ENCODE measurements around the gene ZNF556.

ZNF556 gene

GRCh38 chr19:2867025-2867991 lies at the start of gene ZNF556:
Gene ZNF556 (plus strand): TSS chr19:2867335. CDS start chr19:2867422, 87 bp downstream.
- Mint-ChIP-seq H3K27ac (no peak within 1 kb of the TSS), H3K36me3 (ENCODE audit: low read depth) (no peaks in the 10 kb centered on the region), H3K27me3 (peaks cover 6% of the 10 kb centered on the region), H3K4me3 (no peak within 1 kb of the TSS), H3K9me3 (no peaks in the 10 kb centered on the region), H3K4me1 (ENCODE audit: low read depth) (no peaks in the 10 kb centered on the region)

GRCh38 chr19:2819540-2820111 lies 47.5 kb upstream of the ZNF556 start, which contains the start of gene ZNF554:
Gene ZNF554 (plus strand): TSS chr19:2819868. CDS start chr19:2820072, 204 bp downstream.
- Mint-ChIP-seq H3K9me3 (no peaks in the 10 kb centered on the region), H3K27ac (no peak within 1 kb of the TSS)

GRCh38 chr19:2820112-2820702 lies 46.9 kb upstream of the ZNF556 start:
- Mint-ChIP-seq H3K9me3 (no peaks in the 10 kb centered on the region), H3K4me1 (ENCODE audit: low read depth) (peaks cover 9% of the 10 kb centered on the region), H3K27me3 (no peaks in the 10 kb centered on the region), H3K27ac (no peak overlapping the region), H3K36me3 (ENCODE audit: low read depth) (peaks cover 7% of the 10 kb centered on the region), H3K4me3 (peak overlapping the region; percentile 87)

More at GRCh38 chr19:2819540-2820111, 47.5 kb upstream of the ZNF556 start, which contains the start of gene ZNF554:
- H3K4me3 Mint-ChIP-seq, result peak within 1 kb of the TSS; percentile 87
- no peaks in the 10 kb centered on the region for H3K27me3 Mint-ChIP-seq
- H3K4me1 Mint-ChIP-seq (ENCODE audit: low read depth), result peaks cover 9% of the 10 kb centered on the region
- peaks cover 4% of the 10 kb centered on the region for H3K36me3 Mint-ChIP-seq (ENCODE audit: low read depth)

GRCh38 chr19:2822846-2823245 lies 44.3 kb upstream of the ZNF556 start:
- Mint-ChIP-seq H3K4me3 (no peak overlapping the region), H3K4me1 (ENCODE audit: low read depth) (peaks cover 4% of the 10 kb centered on the region), H3K36me3 (ENCODE audit: low read depth) (peaks cover 11% of the 10 kb centered on the region), H3K9me3 (peaks cover 4% of the 10 kb centered on the region), H3K27me3 (no peaks in the 10 kb centered on the region), H3K27ac (no peak overlapping the region)

GRCh38 chr19:2823646-2824045 lies 43.5 kb upstream of the ZNF556 start:
- H3K4me1 Mint-ChIP-seq (ENCODE audit: low read depth), result peaks cover under 1% of the 10 kb centered on the region
- H3K27me3 Mint-ChIP-seq, result no peaks in the 10 kb centered on the region
- H3K27ac Mint-ChIP-seq, result no peak overlapping the region
- H3K4me3 Mint-ChIP-seq, result no peak overlapping the region
- peaks cover 7% of the 10 kb centered on the region for H3K9me3 Mint-ChIP-seq
- H3K36me3 Mint-ChIP-seq (ENCODE audit: low read depth), result peaks cover 19% of the 10 kb centered on the region

- Mint-ChIP-seq H3K36me3 (ENCODE audit: low read depth) (peaks cover 22% of the 10 kb centered on the region), H3K4me3 (no peak overlapping the region), H3K27ac (no peak overlapping the region), H3K27me3 (no peaks in the 10 kb centered on the region), H3K9me3 (peaks cover 9% of the 10 kb centered on the region), H3K4me1 (ENCODE audit: low read depth) (no peaks in the 10 kb centered on the region)
These were observed 43.0 kb upstream of the ZNF556 start for GRCh38 chr19:2824129-2824528.

GRCh38 chr19:2827022-2827421 lies 40.1 kb upstream of the ZNF556 start:
- H3K4me3 Mint-ChIP-seq, result no peak overlapping the region
- no peaks in the 10 kb centered on the region for H3K4me1 Mint-ChIP-seq (ENCODE audit: low read depth)
- H3K9me3 Mint-ChIP-seq, result peaks cover 9% of the 10 kb centered on the region

GRCh38 chr19:2827840-2828489 lies 39.2 kb upstream of the ZNF556 start:
- Mint-ChIP-seq H3K4me3 (no peak overlapping the region), H3K27me3 (no peaks in the 10 kb centered on the region), H3K4me1 (ENCODE audit: low read depth) (no peaks in the 10 kb centered on the region), H3K36me3 (ENCODE audit: low read depth) (peaks cover 37% of the 10 kb centered on the region), H3K27ac (no peak overlapping the region), H3K9me3 (peaks cover 12% of the 10 kb centered on the region)

More at GRCh38 chr19:2827022-2827421, 40.1 kb upstream of the ZNF556 start:
- H3K27ac Mint-ChIP-seq, result no peak overlapping the region
- H3K36me3 Mint-ChIP-seq (ENCODE audit: low read depth), result peaks cover 27% of the 10 kb centered on the region
- no peaks in the 10 kb centered on the region for H3K27me3 Mint-ChIP-seq

- Mint-ChIP-seq H3K27me3 (no peaks in the 10 kb centered on the region), H3K4me1 (ENCODE audit: low read depth) (no peaks in the 10 kb centered on the region), H3K36me3 (ENCODE audit: low read depth) (peaks cover 52% of the 10 kb centered on the region), H3K9me3 (peaks cover 22% of the 10 kb centered on the region), H3K4me3 (no peak overlapping the region), H3K27ac (no peak overlapping the region)
These were observed 32.8 kb upstream of the ZNF556 start for GRCh38 chr19:2834294-2834871.

- H3K36me3 Mint-ChIP-seq (ENCODE audit: low read depth), result peaks cover 42% of the 10 kb centered on the region
- H3K27me3 Mint-ChIP-seq, result no peaks in the 10 kb centered on the region
- H3K9me3 Mint-ChIP-seq, result peaks cover 22% of the 10 kb centered on the region
- peaks cover 4% of the 10 kb centered on the region for H3K4me1 Mint-ChIP-seq (ENCODE audit: low read depth)
- no peak overlapping the region for H3K27ac Mint-ChIP-seq
- H3K4me3 Mint-ChIP-seq, result no peak overlapping the region
These were observed 29.7 kb upstream of the ZNF556 start for GRCh38 chr19:2837430-2837829.

- Mint-ChIP-seq H3K27me3 (no peaks in the 10 kb centered on the region), H3K36me3 (ENCODE audit: low read depth) (peaks cover 22% of the 10 kb centered on the region), H3K4me1 (ENCODE audit: low read depth) (peaks cover 10% of the 10 kb centered on the region), H3K9me3 (peaks cover 9% of the 10 kb centered on the region), H3K27ac (peak within 1 kb of the TSS; percentile 72), H3K4me3 (peak within 1 kb of the TSS; percentile 84)
These were observed 26.0 kb upstream of the ZNF556 start, which contains the start of gene ZNF555 for GRCh38 chr19:2840794-2841791. Gene ZNF555 (plus strand): TSS chr19:2841475. CDS start chr19:2841573, 98 bp downstream.

- peak overlapping the region; percentile 65 for H3K4me3 Mint-ChIP-seq
- H3K9me3 Mint-ChIP-seq, result no peaks in the 10 kb centered on the region
- H3K36me3 Mint-ChIP-seq (ENCODE audit: low read depth), result peaks cover 17% of the 10 kb centered on the region
- peaks cover 10% of the 10 kb centered on the region for H3K4me1 Mint-ChIP-seq (ENCODE audit: low read depth)
- H3K27ac Mint-ChIP-seq, result no peak overlapping the region
- no peaks in the 10 kb centered on the region for H3K27me3 Mint-ChIP-seq
These were observed 25.1 kb upstream of the ZNF556 start for GRCh38 chr19:2841855-2842574.

GRCh38 chr19:2845107-2845506 lies 22.0 kb upstream of the ZNF556 start:
- Mint-ChIP-seq H3K27me3 (no peaks in the 10 kb centered on the region), H3K27ac (no peak overlapping the region), H3K9me3 (peaks cover 5% of the 10 kb centered on the region), H3K36me3 (ENCODE audit: low read depth) (peaks cover 20% of the 10 kb centered on the region), H3K4me3 (no peak overlapping the region), H3K4me1 (ENCODE audit: low read depth) (peaks cover 16% of the 10 kb centered on the region)
